GM23338 (cell line): ENCODE results near the gene RAB37. TPM values are rescaled to one million over a fixed set of nuclear protein-coding genes. Genes with fewer than 3 reads are reported as not detected.

Experiments
- ATAC-seq: fragments of 200-7000 bp; cut with Tn5 transposase; 3 replicates; pipeline ENCODE4 v1.9.1; 2020
- DNase-seq: peaks from one replicate; pipeline ENCODE4 v3.0.0-alpha.2; 2015; ENCODE audit warnings: low spot score
- H2AFZ ChIP-seq: fragments of 200-600 bp; sonication (generic); 2 replicates; pipeline ENCODE4 v1.8.0; 2016; ENCODE audit warnings: antibody characterized with exemption, mild to moderate bottlenecking, moderate library complexity
- H3F3A ChIP-seq: fragments of 200-600 bp; sonication (generic); replicated peaks from 2 replicates; pipeline ENCODE4 v1.8.0; 2017; ENCODE audit warnings: antibody characterized with exemption, mixed run types, low read depth
- H3K27ac ChIP-seq: fragments of 200-600 bp; sonication (generic); 2 replicates; pipeline ENCODE4 v1.6.1; 2016; ENCODE audit warnings: low read depth
- H3K27me3 ChIP-seq: fragments of 200-600 bp; sonication (generic); 2 replicates; pipeline ENCODE4 v1.8.0; 2016; ENCODE audit warnings: mild to moderate bottlenecking, mixed run types, moderate library complexity; ENCODE audit not compliant: insufficient read depth
- H3K36me3 ChIP-seq: fragments of 200-600 bp; sonication (generic); 2 replicates; pipeline ENCODE4 v1.8.0; 2016; ENCODE audit warnings: mild to moderate bottlenecking; ENCODE audit not compliant: insufficient read depth
- H3K4me1 ChIP-seq: fragments of 200-600 bp; sonication (generic); 2 replicates; pipeline ENCODE4 v1.8.0; 2016; ENCODE audit warnings: mild to moderate bottlenecking, moderate library complexity; ENCODE audit not compliant: insufficient read depth
- H3K4me2 ChIP-seq: fragments of 200-600 bp; sonication (generic); 2 replicates; pipeline ENCODE4 v1.7.1; 2017; ENCODE audit warnings: mixed run types
- H3K4me3 ChIP-seq: fragments of 200-600 bp; sonication (generic); 2 replicates; pipeline ENCODE4 v1.6.1; 2016; ENCODE audit warnings: mixed run types
- H3K79me2 ChIP-seq: fragments of 200-600 bp; sonication (generic); replicated peaks from 2 replicates; pipeline ENCODE4 v1.8.0; 2017; ENCODE audit warnings: mild to moderate bottlenecking; ENCODE audit not compliant: insufficient read depth
- H3K9me2 ChIP-seq: fragments of 200-600 bp; sonication (generic); 2 replicates; pipeline ENCODE4 v1.8.0; 2017; ENCODE audit not compliant: insufficient read depth
- H4K20me1 ChIP-seq: fragments of 200-600 bp; sonication (generic); replicated peaks from 2 replicates; pipeline ENCODE4 v1.8.0; 2017; ENCODE audit warnings: mild to moderate bottlenecking; ENCODE audit not compliant: insufficient read depth
- H3K27ac Mint-ChIP-seq: 2 replicates; pipeline ENCODE4 v1.8.0; 2020; ENCODE audit warnings: inconsistent platforms, mild to moderate bottlenecking, moderate library complexity, mixed read lengths
- H3K27me3 Mint-ChIP-seq: 3 replicates; pipeline ENCODE4 v1.8.0; 2022; ENCODE audit warnings: low read depth, mild to moderate bottlenecking, moderate library complexity, mixed read lengths, inconsistent platforms; ENCODE audit not compliant: insufficient read depth, poor library complexity
- H3K36me3 Mint-ChIP-seq: 3 replicates; pipeline ENCODE4 v1.8.0; 2021; ENCODE audit warnings: low read depth, mild to moderate bottlenecking, inconsistent platforms, moderate library complexity, mixed read lengths
- H3K4me1 Mint-ChIP-seq: 3 replicates; pipeline ENCODE4 v1.8.0; 2020; ENCODE audit warnings: mild to moderate bottlenecking, inconsistent platforms, mixed read lengths
- H3K4me3 Mint-ChIP-seq: 3 replicates; pipeline ENCODE4 v1.8.0; 2021; ENCODE audit warnings: moderate library complexity, mild to moderate bottlenecking, inconsistent platforms, mixed read lengths
- H3K9me3 Mint-ChIP-seq: 3 replicates; pipeline ENCODE4 v1.8.0; 2020; ENCODE audit warnings: moderate library complexity, mild to moderate bottlenecking, inconsistent platforms, mixed read lengths
- EZH2 ChIP-seq: fragments of 200-600 bp; sonication (generic); IDR thresholded peaks from one replicate; pipeline ENCODE4 v1.8.0; 2017; ENCODE audit warnings: antibody characterized with exemption, mild to moderate bottlenecking, low read depth; ENCODE audit not compliant: unreplicated experiment
- EZH2phosphoT487 ChIP-seq: fragments of 200-600 bp; sonication (generic); IDR thresholded peaks from one replicate; pipeline ENCODE4 v1.8.1; 2018; ENCODE audit warnings: antibody characterized with exemption; ENCODE audit not compliant: unreplicated experiment
- JUNB ChIP-seq: IDR thresholded peaks from one replicate; pipeline ENCODE4 v1.6.1; 2016; ENCODE audit warnings: antibody characterized with exemption; ENCODE audit not compliant: unreplicated experiment
- NANOG ChIP-seq: IDR thresholded peaks from 2 replicates; pipeline ENCODE4 v1.6.1; 2016; ENCODE audit warnings: antibody characterized with exemption, borderline replicate concordance
- STAT1 ChIP-seq: IDR thresholded peaks from one replicate; pipeline ENCODE4 v1.6.1; 2016; ENCODE audit warnings: antibody characterized with exemption; ENCODE audit not compliant: unreplicated experiment
- ZNF331 ChIP-seq: fragments of 250-450 bp; sonication (Bioruptor Pico); IDR thresholded peaks from 2 replicates; pipeline ENCODE4 v1.5.0; 2020; ENCODE audit warnings: low read depth, mild to moderate bottlenecking, moderate library complexity
- polyA plus RNA-seq: library from polyadenylated mRNA; unstranded; fragments of >200 nt; fragmentation: Nextera tagmentation; extraction: Ambion mirVana; gene quantifications from 2 replicates; pipeline ENCODE4 v1.2.1, GENCODE V29; 2016
- total RNA-seq: library from RNA; depleted of rRNA; stranded (reverse); fragments of >200 nt; shearing (Covaris generic); gene quantifications from 2 replicates; pipeline ENCODE4 v1.2.3, GENCODE V29; 2014
- TF ChIP-seq, protein P1 (sequence below), 2 experiments: fragments of 200-600 bp in 1 of 2; sonication (generic) in 1 of 2; conservative IDR thresholded peaks; 2 replicates each; pipeline versions ENCODE4 v1.5.1 to v1.6.1; 2016 to 2017; ENCODE audit warnings: antibody characterized with exemption in 2 of 2, low read depth in 2 of 2, mild to moderate bottlenecking in 2 of 2, moderate library complexity in 1 of 2
- TF ChIP-seq, protein P2 (sequence below): IDR thresholded peaks from one replicate; pipeline ENCODE4 v1.6.1; 2018; ENCODE audit warnings: antibody characterized with exemption; ENCODE audit not compliant: unreplicated experiment
- TF ChIP-seq, protein P3 (sequence below): IDR thresholded peaks from 2 replicates; pipeline ENCODE4 v1.6.1; 2016; ENCODE audit warnings: antibody characterized with exemption

Gene RAB37
- total and polyA plus RNA-seq, 2 experiments from 2014 or later, result 3.3 to 5.2 TPM

DNA sequence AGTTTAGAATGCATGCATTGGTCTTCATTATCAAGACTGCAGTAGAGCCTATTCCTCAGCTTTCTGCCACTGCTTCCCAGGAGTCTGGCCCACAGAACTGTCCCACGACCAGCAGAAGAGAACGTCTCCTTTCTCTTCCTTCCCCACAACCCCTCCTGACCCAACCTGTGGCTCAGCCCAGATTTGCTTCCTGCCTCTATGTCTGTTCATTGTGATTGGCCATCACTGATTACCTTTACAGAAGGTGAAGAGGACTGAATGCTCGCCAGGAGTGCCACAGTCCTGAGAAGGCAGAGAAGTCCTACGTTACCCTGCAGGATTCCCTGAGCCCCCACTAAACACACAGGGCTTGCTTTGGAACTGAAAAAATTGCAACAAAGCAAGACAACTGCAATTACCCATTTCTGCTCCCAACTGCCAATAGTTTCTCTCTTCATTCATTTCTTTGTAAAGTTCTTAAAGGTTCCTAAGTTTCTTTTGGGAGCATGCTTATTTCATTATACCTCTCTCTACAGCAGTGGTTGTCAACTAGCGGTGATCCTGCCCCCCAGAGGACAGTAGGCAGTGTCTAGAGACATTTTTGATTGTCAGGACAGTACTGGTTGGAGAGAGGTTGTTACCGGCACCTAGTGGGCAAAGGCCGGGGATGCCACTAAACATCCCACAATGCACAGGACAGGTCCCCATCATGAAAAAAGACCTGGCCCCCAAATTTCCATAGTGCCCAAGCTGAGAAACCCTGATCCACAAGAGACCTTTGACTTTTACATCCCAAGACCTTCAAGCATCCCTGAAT lies 43.6 kb downstream of the RAB37 start:
- Histone ChIP-seq H3K27ac (no peak overlapping the region), H3K9me2 (no peaks in the 10 kb centered on the region), H3K36me3 (no peaks in the 10 kb centered on the region), H3K27me3 (no peaks in the 10 kb centered on the region), H3F3A (peaks cover 4% of the 10 kb centered on the region), H3K4me2 (no peak overlapping the region), H3K4me1 (peaks cover 6% of the 10 kb centered on the region), H3K4me3 (no peak overlapping the region), H4K20me1 (peaks cover 32% of the 10 kb centered on the region), H3K79me2 (peaks cover 21% of the 10 kb centered on the region), H2AFZ (no peak overlapping the region)
- no peaks in the 10 kb centered on the region for H3K9me3 Mint-ChIP-seq
- ATAC-seq (peak; percentile 29), DNase-seq (peak; percentile 75)
- H3K4me1 Mint-ChIP-seq, result peaks cover 30% of the 10 kb centered on the region
- H3K27ac Mint-ChIP-seq, result no peak overlapping the region
- H3K27me3 Mint-ChIP-seq, result peaks cover 24% of the 10 kb centered on the region
- no peak overlapping the region for H3K4me3 Mint-ChIP-seq
- peaks cover 17% of the 10 kb centered on the region for H3K36me3 Mint-ChIP-seq
- TF ChIP-seq, protein P1, sequence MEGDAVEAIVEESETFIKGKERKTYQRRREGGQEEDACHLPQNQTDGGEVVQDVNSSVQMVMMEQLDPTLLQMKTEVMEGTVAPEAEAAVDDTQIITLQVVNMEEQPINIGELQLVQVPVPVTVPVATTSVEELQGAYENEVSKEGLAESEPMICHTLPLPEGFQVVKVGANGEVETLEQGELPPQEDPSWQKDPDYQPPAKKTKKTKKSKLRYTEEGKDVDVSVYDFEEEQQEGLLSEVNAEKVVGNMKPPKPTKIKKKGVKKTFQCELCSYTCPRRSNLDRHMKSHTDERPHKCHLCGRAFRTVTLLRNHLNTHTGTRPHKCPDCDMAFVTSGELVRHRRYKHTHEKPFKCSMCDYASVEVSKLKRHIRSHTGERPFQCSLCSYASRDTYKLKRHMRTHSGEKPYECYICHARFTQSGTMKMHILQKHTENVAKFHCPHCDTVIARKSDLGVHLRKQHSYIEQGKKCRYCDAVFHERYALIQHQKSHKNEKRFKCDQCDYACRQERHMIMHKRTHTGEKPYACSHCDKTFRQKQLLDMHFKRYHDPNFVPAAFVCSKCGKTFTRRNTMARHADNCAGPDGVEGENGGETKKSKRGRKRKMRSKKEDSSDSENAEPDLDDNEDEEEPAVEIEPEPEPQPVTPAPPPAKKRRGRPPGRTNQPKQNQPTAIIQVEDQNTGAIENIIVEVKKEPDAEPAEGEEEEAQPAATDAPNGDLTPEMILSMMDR (conservative IDR thresholded peaks at IDR 0.05; ENCODE audit: low read depth in 2 of 2), result peak; percentile 67 to 78
- TF ChIP-seq EZH2phosphoT487 (no peak), NANOG (no peak), STAT1 (no peak), JUNB (no peak)
- TF ChIP-seq, protein P2, sequence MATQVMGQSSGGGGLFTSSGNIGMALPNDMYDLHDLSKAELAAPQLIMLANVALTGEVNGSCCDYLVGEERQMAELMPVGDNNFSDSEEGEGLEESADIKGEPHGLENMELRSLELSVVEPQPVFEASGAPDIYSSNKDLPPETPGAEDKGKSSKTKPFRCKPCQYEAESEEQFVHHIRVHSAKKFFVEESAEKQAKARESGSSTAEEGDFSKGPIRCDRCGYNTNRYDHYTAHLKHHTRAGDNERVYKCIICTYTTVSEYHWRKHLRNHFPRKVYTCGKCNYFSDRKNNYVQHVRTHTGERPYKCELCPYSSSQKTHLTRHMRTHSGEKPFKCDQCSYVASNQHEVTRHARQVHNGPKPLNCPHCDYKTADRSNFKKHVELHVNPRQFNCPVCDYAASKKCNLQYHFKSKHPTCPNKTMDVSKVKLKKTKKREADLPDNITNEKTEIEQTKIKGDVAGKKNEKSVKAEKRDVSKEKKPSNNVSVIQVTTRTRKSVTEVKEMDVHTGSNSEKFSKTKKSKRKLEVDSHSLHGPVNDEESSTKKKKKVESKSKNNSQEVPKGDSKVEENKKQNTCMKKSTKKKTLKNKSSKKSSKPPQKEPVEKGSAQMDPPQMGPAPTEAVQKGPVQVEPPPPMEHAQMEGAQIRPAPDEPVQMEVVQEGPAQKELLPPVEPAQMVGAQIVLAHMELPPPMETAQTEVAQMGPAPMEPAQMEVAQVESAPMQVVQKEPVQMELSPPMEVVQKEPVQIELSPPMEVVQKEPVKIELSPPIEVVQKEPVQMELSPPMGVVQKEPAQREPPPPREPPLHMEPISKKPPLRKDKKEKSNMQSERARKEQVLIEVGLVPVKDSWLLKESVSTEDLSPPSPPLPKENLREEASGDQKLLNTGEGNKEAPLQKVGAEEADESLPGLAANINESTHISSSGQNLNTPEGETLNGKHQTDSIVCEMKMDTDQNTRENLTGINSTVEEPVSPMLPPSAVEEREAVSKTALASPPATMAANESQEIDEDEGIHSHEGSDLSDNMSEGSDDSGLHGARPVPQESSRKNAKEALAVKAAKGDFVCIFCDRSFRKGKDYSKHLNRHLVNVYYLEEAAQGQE, result no peak
- TF ChIP-seq, protein P3, sequence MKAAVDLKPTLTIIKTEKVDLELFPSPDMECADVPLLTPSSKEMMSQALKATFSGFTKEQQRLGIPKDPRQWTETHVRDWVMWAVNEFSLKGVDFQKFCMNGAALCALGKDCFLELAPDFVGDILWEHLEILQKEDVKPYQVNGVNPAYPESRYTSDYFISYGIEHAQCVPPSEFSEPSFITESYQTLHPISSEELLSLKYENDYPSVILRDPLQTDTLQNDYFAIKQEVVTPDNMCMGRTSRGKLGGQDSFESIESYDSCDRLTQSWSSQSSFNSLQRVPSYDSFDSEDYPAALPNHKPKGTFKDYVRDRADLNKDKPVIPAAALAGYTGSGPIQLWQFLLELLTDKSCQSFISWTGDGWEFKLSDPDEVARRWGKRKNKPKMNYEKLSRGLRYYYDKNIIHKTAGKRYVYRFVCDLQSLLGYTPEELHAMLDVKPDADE, result no peak

DNA sequence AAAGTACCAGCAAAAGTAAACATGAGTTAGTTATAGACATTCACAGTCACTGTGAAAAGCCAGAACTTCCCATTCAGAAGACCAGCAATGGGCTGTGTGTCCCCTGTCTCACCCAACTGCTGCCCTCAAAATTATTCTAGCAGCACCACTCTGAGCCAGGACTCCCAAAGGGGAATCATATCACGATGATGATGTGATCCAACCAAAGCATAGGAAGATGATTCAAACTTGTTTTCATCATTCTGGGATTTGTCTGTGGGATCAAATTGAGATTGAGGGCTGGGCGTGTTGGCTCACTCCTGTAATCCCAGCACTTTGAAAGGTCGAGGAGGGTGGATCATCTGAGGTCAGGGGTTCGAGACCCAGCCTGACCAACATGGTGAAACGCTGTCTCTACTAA lies 45.5 kb downstream of the RAB37 start:
- Histone ChIP-seq H3K4me2 (no peak overlapping the region), H3K4me3 (no peak overlapping the region), H2AFZ (no peak overlapping the region), H3K36me3 (no peaks in the 10 kb centered on the region), H3K79me2 (peaks cover 9% of the 10 kb centered on the region), H4K20me1 (peaks cover 32% of the 10 kb centered on the region), H3K4me1 (no peaks in the 10 kb centered on the region; the same call in 1 of the 2 replicates), H3K27me3 (no peaks in the 10 kb centered on the region), H3K9me2 (no peaks in the 10 kb centered on the region), H3F3A (peaks cover 4% of the 10 kb centered on the region; the same call in 1 of the 2 replicates), H3K27ac (no peak overlapping the region)
- Mint-ChIP-seq H3K36me3 (peaks cover 17% of the 10 kb centered on the region), H3K27ac (no peak overlapping the region), H3K9me3 (no peaks in the 10 kb centered on the region), H3K4me3 (no peak overlapping the region), H3K27me3 (peaks cover 17% of the 10 kb centered on the region), H3K4me1 (peaks cover 22% of the 10 kb centered on the region)
- DNase-seq, result no peak
- ATAC-seq, result no peak
- TF ChIP-seq ZNF331 (CRISPR knock-in tag) (no peak), EZH2 (no peak), EZH2phosphoT487 (no peak), STAT1 (no peak)
- TF ChIP-seq, protein P2, result no peak
- TF ChIP-seq, protein P1 (conservative IDR thresholded peaks at IDR 0.05; ENCODE audit: low read depth in 2 of 2), result no peak
